H54 (cell line): ENCODE results near the gene MTCP1.

ENCODE experiments used
- DNase-seq: peaks from one replicate; pipeline ENCODE4 v3.0.0; 2011; ENCODE audit warnings: low spot score, mixed read lengths; ENCODE audit not compliant: insufficient read length
- FAIRE-seq: peaks from 3 replicates; lab custom pipeline; 2011; peaks lifted over from hg19 to GRCh38; lab: Jason Lieb, UNC
- POLR2A ChIP-seq: IDR thresholded peaks from 2 replicates; pipeline ENCODE4 v1.6.1; 2011; ENCODE audit warnings: low read depth, mild to moderate bottlenecking, low read length

Gene MTCP1

GRCh38 chrX:155031657-155032056 is 39.3 kb downstream of the MTCP1 start:
- no peak for TF ChIP-seq POLR2A
- FAIRE-seq (no peak), DNase-seq (no peak)

DNA sequence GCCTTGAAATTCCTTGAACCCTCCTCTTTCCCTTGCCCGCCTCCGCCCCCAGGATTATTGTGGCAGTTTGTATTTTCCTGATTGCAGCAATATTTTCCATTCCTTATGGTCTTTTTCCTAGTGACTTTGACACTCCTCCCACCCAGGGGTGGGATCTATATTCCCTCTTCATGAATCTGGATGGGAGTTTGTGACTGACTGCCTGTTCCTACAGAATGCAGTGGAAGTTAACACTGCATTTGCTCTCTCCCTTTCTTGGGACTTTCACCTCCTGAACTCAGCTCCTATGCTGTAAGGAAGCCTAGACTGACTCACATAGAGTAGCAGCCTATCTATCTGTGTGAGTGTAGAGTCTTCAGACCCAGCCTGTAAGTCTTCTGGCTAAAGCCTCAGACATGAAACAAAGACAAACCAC is 42.1 kb downstream of the MTCP1 start:
- FAIRE-seq = peak; percentile 75

DNA sequence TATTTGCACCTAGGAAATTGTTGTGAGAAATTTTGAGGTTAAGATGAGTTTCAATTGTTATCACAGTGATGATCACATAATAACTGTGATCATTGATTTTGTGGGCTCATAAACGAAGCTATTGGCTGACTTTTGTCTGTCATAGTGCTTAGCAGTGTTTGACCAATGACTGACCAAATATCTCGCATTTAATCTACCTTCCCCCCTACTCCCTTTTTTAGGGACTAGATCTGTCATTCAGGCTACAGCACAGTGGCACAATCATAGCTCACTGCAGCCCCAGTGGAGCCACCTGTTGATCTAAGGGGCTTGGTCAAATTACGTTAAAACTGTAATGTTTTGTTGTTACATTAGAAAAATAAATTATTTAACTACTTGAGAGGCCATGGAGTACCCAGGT is 42.8 kb downstream of the MTCP1 start:
- no peak for TF ChIP-seq POLR2A
- peak; percentile 86 for FAIRE-seq
- no peak for DNase-seq

More for the DNA sequence above, 42.1 kb downstream of the MTCP1 start:
- DNase-seq = no peak
- no peak for TF ChIP-seq POLR2A

- FAIRE-seq (no peak), DNase-seq (no peak)
- TF ChIP-seq POLR2A = no peak
Observed at GRCh38 chrX:155027509-155028066, 43.3 kb downstream of the MTCP1 start.

- peak; percentile 61 for DNase-seq
- peak; percentile 51 for TF ChIP-seq POLR2A
- peak; percentile 96 for FAIRE-seq
Observed at GRCh38 chrX:155026727-155027508, 44.0 kb downstream of the MTCP1 start, which contains the start of gene FUNDC2. TSS of gene FUNDC2 (plus strand) at chrX:155026844. CDS start at chrX:155026939, 95 bp downstream.

GRCh38 chrX:155026420-155026726 is 44.6 kb downstream of the MTCP1 start:
- TF ChIP-seq POLR2A = no peak
- no peak for DNase-seq
- FAIRE-seq = no peak

GRCh38 chrX:155023907-155024833 is 46.8 kb downstream of the MTCP1 start:
- TF ChIP-seq POLR2A = no peak
- DNase-seq (no peak), FAIRE-seq (no peak)

- TF ChIP-seq POLR2A = no peak
- no peak for DNase-seq
- FAIRE-seq = no peak
Observed at GRCh38 chrX:155022585-155022984, 48.4 kb downstream of the MTCP1 start, which contains the start of gene F8. TSS of gene F8 (minus strand) at chrX:155022723. CDS start at chrX:155022552, 171 bp downstream.

DNA sequence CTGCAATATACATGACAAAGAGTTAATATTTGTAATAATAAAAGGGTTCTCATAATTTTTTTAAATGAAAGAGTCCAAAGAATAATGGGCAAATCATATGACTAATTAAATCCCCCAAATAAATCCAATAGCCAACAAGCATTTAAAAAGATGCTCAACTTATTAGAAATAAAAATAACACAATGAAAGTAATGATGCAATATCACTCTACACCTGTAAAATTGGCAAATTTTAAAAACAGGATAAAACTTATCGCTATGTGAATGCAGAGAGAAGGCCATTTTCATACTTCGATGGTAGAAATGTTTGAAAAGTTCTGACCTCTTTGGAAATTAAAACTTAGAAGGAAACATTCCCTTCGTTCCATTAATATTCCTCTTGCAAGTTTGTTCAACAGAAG is 50.3 kb downstream of the MTCP1 start:
- DNase-seq (no peak), FAIRE-seq (no peak)
- TF ChIP-seq POLR2A = no peak
